K562 (cell line): ENCODE data around the gene RHOXF2B.
"Not testable (repeated sequence)": the region's sequence is repeated elsewhere in the genome, so short reads cannot be mapped to it uniquely, and the experiment has no call there.

Experiments
- BRCA1 ChIP-seq, 2 experiments: fragments of 450-650 bp in 1 of 2; sonication (generic) in 1 of 2; formaldehyde crosslinking in 1 of 2; IDR thresholded peaks; 2 replicates each; pipeline versions ENCODE4 v1.5.0 to v1.6.1; 2017 to 2020; ENCODE audit warnings: mild to moderate bottlenecking in 1 of 2, missing genetic modification reagents in 1 of 2
- DNMT1 ChIP-seq: fragments of 450-650 bp; IDR thresholded peaks from 2 replicates; pipeline ENCODE4 v1.6.1; 2016; ENCODE audit warnings: antibody characterized with exemption, mild to moderate bottlenecking
- EZH2 ChIP-seq: IDR thresholded peaks from 2 replicates; pipeline ENCODE4 v1.6.1; 2012; ENCODE audit warnings: low read depth, mild to moderate bottlenecking, inconsistent platforms, low read length, borderline replicate concordance
- MAFK ChIP-seq: IDR thresholded peaks from 2 replicates; pipeline ENCODE4 v1.6.1; 2011; ENCODE audit warnings: low read length, improper control_type of control experiment
- NFYB ChIP-seq: IDR thresholded peaks from 2 replicates; pipeline ENCODE4 v1.6.1; 2011; ENCODE audit warnings: mild to moderate bottlenecking, moderate library complexity; ENCODE audit not compliant: insufficient read length; ENCODE audit errors: extremely low read depth
- RBM17 ChIP-seq: fragments of 200-400 bp; formaldehyde crosslinking; IDR thresholded peaks from 2 replicates; pipeline ENCODE4 v1.6.1; 2017; ENCODE audit warnings: low read depth, mild to moderate bottlenecking, low read length, borderline replicate concordance
- TGIF2 ChIP-seq: sonication (generic); formaldehyde crosslinking; IDR thresholded peaks from 2 replicates; pipeline ENCODE4 v1.8.1; 2022; ENCODE audit warnings: mild to moderate bottlenecking, missing genetic modification reagents, moderate library complexity

- TF ChIP-seq EZH2; RBM17; DNMT1; BRCA1 (IDR thresholded peaks at IDR 0.05); BRCA1 (CRISPR knock-in tag; IDR thresholded peaks at IDR 0.05); TGIF2 (CRISPR knock-in tag); NFYB; MAFK: not testable (repeated sequence)
Measured at GRCh38 chrX:120039087-120039733, 38.3 kb downstream of the RHOXF2B start.
